Measurements from ENCODE around the gene ZNF578.
"Not testable (repeated sequence)": the region's sequence is repeated elsewhere in the genome, so short reads cannot be mapped to it uniquely, and the experiment has no call there.

Gene ZNF578

GRCh38 chr19:52453324-52454094 is at the start of gene ZNF578:
TSS of gene ZNF578 (plus strand) at chr19:52453553. CDS start at chr19:52501846, 48,293 bp downstream.
- Mint-ChIP-seq H3K27me3 (peaks cover 11% of the 10 kb centered on the region), H3K4me3 (peak within 1 kb of the TSS; percentile 83), H3K27ac (peak within 1 kb of the TSS; percentile 75), H3K9me3 (peaks cover 58% of the 10 kb centered on the region), H3K36me3 (peaks cover 73% of the 10 kb centered on the region), H3K4me1 (peaks cover 6% of the 10 kb centered on the region)
- peak; percentile 79 for ATAC-seq

- H3K4me3 Mint-ChIP-seq = no peak overlapping the region
- ATAC-seq = no peak
- H3K27me3 Mint-ChIP-seq = no peaks in the 10 kb centered on the region
- H3K36me3 Mint-ChIP-seq = peaks cover 90% of the 10 kb centered on the region
- peaks cover 29% of the 10 kb centered on the region for H3K9me3 Mint-ChIP-seq
- no peaks in the 10 kb centered on the region for H3K4me1 Mint-ChIP-seq
- no peak overlapping the region for H3K27ac Mint-ChIP-seq
These were observed 43.1 kb upstream of the ZNF578 start for GRCh38 chr19:52410276-52410675.

- Mint-ChIP-seq H3K4me1 (no peaks in the 10 kb centered on the region), H3K27ac (no peak overlapping the region), H3K27me3 (no peaks in the 10 kb centered on the region), H3K4me3 (no peak overlapping the region), H3K36me3 (peaks cover 36% of the 10 kb centered on the region), H3K9me3 (peaks cover 28% of the 10 kb centered on the region)
- no peak for ATAC-seq
These were observed 37.6 kb upstream of the ZNF578 start for GRCh38 chr19:52415711-52416110.

GRCh38 chr19:52428937-52429336 is 24.4 kb upstream of the ZNF578 start, which contains the start of gene ZNF534:
TSS of gene ZNF534 (plus strand) at chr19:52429148. CDS start at chr19:52431475, 2,327 bp downstream.
- Mint-ChIP-seq H3K27me3 (no peaks in the 10 kb centered on the region), H3K36me3 (peaks cover 59% of the 10 kb centered on the region), H3K9me3 (peaks cover 28% of the 10 kb centered on the region), H3K27ac (no peak within 1 kb of the TSS), H3K4me3 (no peak within 1 kb of the TSS), H3K4me1 (no peaks in the 10 kb centered on the region)
- no peak for ATAC-seq

GRCh38 chr19:52442179-52442578 is 11.2 kb upstream of the ZNF578 start:
- peaks cover 16% of the 10 kb centered on the region for H3K36me3 Mint-ChIP-seq
- no peak overlapping the region for H3K4me3 Mint-ChIP-seq
- peaks cover 35% of the 10 kb centered on the region for H3K9me3 Mint-ChIP-seq
- ATAC-seq = no peak
- H3K27ac Mint-ChIP-seq = no peak overlapping the region
- no peaks in the 10 kb centered on the region for H3K4me1 Mint-ChIP-seq
- no peaks in the 10 kb centered on the region for H3K27me3 Mint-ChIP-seq

- Mint-ChIP-seq H3K36me3 (peaks cover 9% of the 10 kb centered on the region), H3K4me1 (no peaks in the 10 kb centered on the region), H3K27me3 (no peaks in the 10 kb centered on the region), H3K27ac (no peak overlapping the region), H3K4me3 (no peak overlapping the region), H3K9me3 (peaks cover 33% of the 10 kb centered on the region)
- ATAC-seq = no peak
These were observed 8.8 kb upstream of the ZNF578 start for GRCh38 chr19:52444506-52444905.

GRCh38 chr19:52451241-52451640 is 2.1 kb upstream of the ZNF578 start:
- ATAC-seq = no peak
- H3K4me3 Mint-ChIP-seq = no peak overlapping the region
- peaks cover 52% of the 10 kb centered on the region for H3K9me3 Mint-ChIP-seq
- no peak overlapping the region for H3K27ac Mint-ChIP-seq
- H3K27me3 Mint-ChIP-seq = peaks cover 9% of the 10 kb centered on the region
- H3K4me1 Mint-ChIP-seq = peaks cover 6% of the 10 kb centered on the region
- peaks cover 52% of the 10 kb centered on the region for H3K36me3 Mint-ChIP-seq

GRCh38 chr19:52464798-52465470 is 11.6 kb downstream of the ZNF578 start:
- ATAC-seq = no peak
- Mint-ChIP-seq H3K36me3 (peaks cover 46% of the 10 kb centered on the region), H3K9me3 (peaks cover 22% of the 10 kb centered on the region), H3K27ac (no peak overlapping the region), H3K4me3 (no peak overlapping the region), H3K27me3 (no peaks in the 10 kb centered on the region), H3K4me1 (no peaks in the 10 kb centered on the region)

- H3K4me3 Mint-ChIP-seq = no peak overlapping the region
- H3K36me3 Mint-ChIP-seq = peaks cover 35% of the 10 kb centered on the region
- H3K4me1 Mint-ChIP-seq = no peaks in the 10 kb centered on the region
- H3K9me3 Mint-ChIP-seq = peaks cover 35% of the 10 kb centered on the region
- no peaks in the 10 kb centered on the region for H3K27me3 Mint-ChIP-seq
- ATAC-seq = no peak
- no peak overlapping the region for H3K27ac Mint-ChIP-seq
These were observed 20.4 kb downstream of the ZNF578 start for GRCh38 chr19:52473655-52474350.

GRCh38 chr19:52474351-52475127 is 21.2 kb downstream of the ZNF578 start:
- H3K27ac Mint-ChIP-seq = no peak overlapping the region
- H3K36me3 Mint-ChIP-seq = peaks cover 35% of the 10 kb centered on the region
- no peak for ATAC-seq
- H3K27me3 Mint-ChIP-seq = no peaks in the 10 kb centered on the region
- H3K9me3 Mint-ChIP-seq = peaks cover 35% of the 10 kb centered on the region
- no peak overlapping the region for H3K4me3 Mint-ChIP-seq
- H3K4me1 Mint-ChIP-seq = no peaks in the 10 kb centered on the region

- not testable (repeated sequence) for H3K27me3 Mint-ChIP-seq, H3K4me3 Mint-ChIP-seq, H3K27ac Mint-ChIP-seq, H3K4me1 Mint-ChIP-seq, ATAC-seq
- Mint-ChIP-seq H3K9me3 (peaks cover 26% of the 10 kb centered on the region), H3K36me3 (peaks cover 17% of the 10 kb centered on the region)
These were observed 30.9 kb downstream of the ZNF578 start for GRCh38 chr19:52484111-52484743.

- H3K4me3 Mint-ChIP-seq, H3K27me3 Mint-ChIP-seq, H3K4me1 Mint-ChIP-seq, ATAC-seq, H3K27ac Mint-ChIP-seq: not testable (repeated sequence)
- Mint-ChIP-seq H3K36me3 (peaks cover 17% of the 10 kb centered on the region), H3K9me3 (peaks cover 26% of the 10 kb centered on the region)
These were observed 31.7 kb downstream of the ZNF578 start for GRCh38 chr19:52485064-52485463.

GRCh38 chr19:52485561-52486240 is 32.3 kb downstream of the ZNF578 start:
- H3K4me3 Mint-ChIP-seq, ATAC-seq, H3K27ac Mint-ChIP-seq, H3K4me1 Mint-ChIP-seq, H3K27me3 Mint-ChIP-seq: not testable (repeated sequence)
- peaks cover 17% of the 10 kb centered on the region for H3K36me3 Mint-ChIP-seq
- H3K9me3 Mint-ChIP-seq = peaks cover 26% of the 10 kb centered on the region

Data from stimulated activated memory B cell treated with anti-CD40 and anti-IgM and Interleukin-4, amounts not matched to agents 10 μg/mL and 1 μg/mL and 100 μg/mL, for 72 hours (primary cell).